Psoas muscle (tissue), 8 donors: ENCODE data around the gene AUTS2. TPM values are rescaled to one million over a fixed set of nuclear protein-coding genes. Genes with fewer than 3 reads are reported as not detected.

Experiments
- ATAC-seq, 4 donors: fragments of 200-7000 bp; cut with Tn5 transposase; one replicate each; pipeline ENCODE4 v1.9.1; 2020; ENCODE audit warnings: moderate library complexity in 3 of 4, mild to moderate bottlenecking in 2 of 4
- DNase-seq, 2 donors: peaks; one replicate each; pipeline ENCODE4 v3.0.0-alpha.2; 2020
- H3K27ac ChIP-seq: fragments of 200-600 bp; one replicate; pipeline ENCODE4 v1.8.0; 2022
- H3K27me3 ChIP-seq, 3 donors: fragments of 200-600 bp in 1 of 3; one replicate each; pipeline versions ENCODE4 v1.6.1 to v1.8.0; 2013 to 2022; ENCODE audit warnings: low read length in 2 of 3, mild to moderate bottlenecking in 2 of 3, moderate library complexity in 1 of 3; ENCODE audit not compliant: insufficient read depth in 3 of 3
- H3K36me3 ChIP-seq, 2 donors: fragments of 200-600 bp in 1 of 2; one replicate each; pipeline versions ENCODE4 v1.6.1 to v1.8.0; 2013 to 2022; ENCODE audit warnings: low read depth in 1 of 2, mild to moderate bottlenecking in 1 of 2, moderate library complexity in 1 of 2; ENCODE audit not compliant: insufficient read depth in 1 of 2
- H3K4me1 ChIP-seq: fragments of 200-600 bp; one replicate; pipeline ENCODE4 v1.8.0; 2022
- H3K4me3 ChIP-seq: fragments of 200-600 bp; one replicate; pipeline ENCODE4 v1.8.0; 2022; ENCODE audit warnings: mild to moderate bottlenecking
- H3K9me3 ChIP-seq: fragments of 200-600 bp; one replicate; pipeline ENCODE4 v1.8.0; 2022
- WGBS, 3 donors: extraction: QIAGEN DNeasy Blood & Tissue Kit; methylation state at CpG; one replicate each; pipeline versions ENCODE4 v1.1.6 to v1.1.7; 2013; 5-methylcytosine and 5-hydroxymethylcytosine counted together
- intact Hi-C, 2 donors: fragments of 100-400 bp; cut with DNase I; formaldehyde crosslinking; loops; one replicate each; pipeline versions ENCODE4 v1.11.0 to v1.14.2; 2022
- polyA plus RNA-seq, 3 donors: library from polyadenylated mRNA; stranded (reverse); fragments of 200-250 nt; gene quantifications; one replicate each; pipeline ENCODE4 v1.2.3, GENCODE V29; 2013
- total RNA-seq, 4 donors: library from RNA; stranded (reverse); fragmentation: NEBNext Ultra II Directional in 2 of 4; extraction: Animal tissue kit (Norgen Biotek cat#: 25700) in 2 of 4; gene quantifications; one replicate each; pipeline versions ENCODE4 v1.2.1 to v1.2.4, GENCODE V29; 2021 to 2023
- TF ChIP-seq, protein P1 (sequence below): fragments of 200-600 bp; IDR thresholded peaks from one replicate; pipeline ENCODE4 v1.8.0; 2022; ENCODE audit warnings: antibody characterized with exemption
- donor health status: healthy with polysubstance abuse.
- donor health status: DM: no; HTN: no; CAD: no; lungs with moderate emphysema.
- donor health status: Bipolar disorder and iron deficiency.
- donor health status: healthy.
- donor health status: DM: yes; HTN: yes; CAD: no.
- donor health status: DM: no; HTN: no; CAD: no.
- donor health status: DM: no; HTN: no; CAD: no.
- donor health status: DM: yes; HTN: yes; CAD: no.

The AUTS2 gene
- total and polyA plus RNA-seq, 7 donors, result 5.0 to 33.5 (median 14.3) TPM

DNA sequence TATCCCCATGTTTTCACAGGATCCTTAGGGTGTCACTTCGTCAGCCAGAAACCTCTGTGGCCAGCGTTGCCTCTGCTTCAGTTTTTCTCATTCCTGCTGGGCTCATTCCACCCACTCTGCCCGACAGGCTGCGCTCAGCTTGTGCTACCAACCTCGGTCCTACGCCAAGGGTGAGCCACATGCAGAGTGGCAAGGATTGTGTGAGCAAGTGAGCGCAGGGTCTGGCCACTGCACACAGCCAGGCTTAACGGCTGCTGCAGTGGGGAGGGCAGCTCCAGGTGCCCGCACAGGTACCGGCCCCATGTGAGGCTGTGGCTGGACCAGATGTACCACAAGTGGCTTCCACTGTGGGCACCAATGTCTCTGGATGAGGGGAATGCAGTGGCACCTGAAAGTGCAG lies 329.2 kb downstream of the AUTS2 start:
- intact Hi-C loops, result no loop called here
- DNase-seq, result no peak
- no peak for ATAC-seq

DNA sequence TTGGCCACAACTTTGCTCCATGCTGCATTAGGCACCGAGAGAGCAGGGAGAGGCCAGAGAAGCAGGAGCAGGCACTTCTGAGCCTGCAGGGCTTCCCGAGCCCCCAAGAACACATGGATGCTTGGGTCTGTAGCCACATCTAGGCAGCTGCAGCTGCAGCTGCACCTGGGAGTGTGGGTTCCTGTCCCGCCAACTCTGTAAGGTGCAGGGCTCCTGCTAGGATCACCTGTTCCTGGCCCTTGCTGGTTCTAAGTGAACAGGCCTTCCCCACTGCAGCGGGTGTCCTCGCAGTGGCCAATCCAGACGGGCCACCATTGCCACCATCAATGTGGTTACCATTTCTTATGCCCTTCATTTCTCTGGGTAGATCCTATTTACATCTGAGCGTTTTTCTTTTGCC lies 330.3 kb downstream of the AUTS2 start:
- intact Hi-C loops, result no loop called here
- DNase-seq (no peak), ATAC-seq (no peak)
- no peaks in the 10 kb centered on the region for H3K36me3 ChIP-seq
- WGBS, 3 donors, result 94 to 95% (median 95%) methylated on average over 7 of the region's 7 CpGs
- no peaks in the 10 kb centered on the region for H3K9me3 ChIP-seq
- no peak overlapping the region for H3K27ac ChIP-seq
- no peaks in the 10 kb centered on the region for H3K27me3 ChIP-seq
- no peak overlapping the region for H3K4me3 ChIP-seq
- H3K4me1 ChIP-seq, result no peaks in the 10 kb centered on the region
- TF ChIP-seq, protein P1, sequence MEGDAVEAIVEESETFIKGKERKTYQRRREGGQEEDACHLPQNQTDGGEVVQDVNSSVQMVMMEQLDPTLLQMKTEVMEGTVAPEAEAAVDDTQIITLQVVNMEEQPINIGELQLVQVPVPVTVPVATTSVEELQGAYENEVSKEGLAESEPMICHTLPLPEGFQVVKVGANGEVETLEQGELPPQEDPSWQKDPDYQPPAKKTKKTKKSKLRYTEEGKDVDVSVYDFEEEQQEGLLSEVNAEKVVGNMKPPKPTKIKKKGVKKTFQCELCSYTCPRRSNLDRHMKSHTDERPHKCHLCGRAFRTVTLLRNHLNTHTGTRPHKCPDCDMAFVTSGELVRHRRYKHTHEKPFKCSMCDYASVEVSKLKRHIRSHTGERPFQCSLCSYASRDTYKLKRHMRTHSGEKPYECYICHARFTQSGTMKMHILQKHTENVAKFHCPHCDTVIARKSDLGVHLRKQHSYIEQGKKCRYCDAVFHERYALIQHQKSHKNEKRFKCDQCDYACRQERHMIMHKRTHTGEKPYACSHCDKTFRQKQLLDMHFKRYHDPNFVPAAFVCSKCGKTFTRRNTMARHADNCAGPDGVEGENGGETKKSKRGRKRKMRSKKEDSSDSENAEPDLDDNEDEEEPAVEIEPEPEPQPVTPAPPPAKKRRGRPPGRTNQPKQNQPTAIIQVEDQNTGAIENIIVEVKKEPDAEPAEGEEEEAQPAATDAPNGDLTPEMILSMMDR, result no peak

More for the DNA sequence above, 329.2 kb downstream of the AUTS2 start:
- TF ChIP-seq, protein P1, result no peak
- Histone ChIP-seq H3K27ac (no peak overlapping the region), H3K9me3 (no peaks in the 10 kb centered on the region), H3K4me3 (no peak overlapping the region), H3K36me3 (no peaks in the 10 kb centered on the region), H3K27me3 (no peaks in the 10 kb centered on the region), H3K4me1 (no peaks in the 10 kb centered on the region)
- 92 to 98% (median 96%) methylated on average over 10 of the region's 10 CpGs for WGBS, 3 donors

DNA sequence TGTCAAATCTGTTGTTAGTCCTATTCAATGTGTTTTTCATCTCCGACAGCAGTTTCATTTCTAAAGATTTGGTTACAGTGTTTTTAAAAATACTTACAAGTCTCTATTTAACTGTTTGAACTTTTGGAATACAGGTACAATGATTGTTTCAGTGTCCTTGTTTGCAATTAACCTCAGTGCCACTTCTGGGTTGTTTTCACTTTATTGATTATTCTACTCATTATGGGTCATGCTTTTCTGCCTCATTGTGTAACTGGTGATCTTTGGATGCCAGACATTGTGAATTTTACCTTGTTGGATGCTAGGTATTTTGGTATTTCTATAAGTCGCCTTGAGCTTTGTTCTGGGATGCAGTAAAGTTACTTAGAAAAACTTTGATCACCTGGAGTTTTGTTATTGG lies 331.3 kb downstream of the AUTS2 start:
- intact Hi-C loops, result no loop called here
- Histone ChIP-seq H3K4me3 (no peak overlapping the region), H3K27ac (no peak overlapping the region), H3K27me3 (no peaks in the 10 kb centered on the region), H3K36me3 (no peaks in the 10 kb centered on the region), H3K9me3 (no peaks in the 10 kb centered on the region), H3K4me1 (no peaks in the 10 kb centered on the region)
- WGBS, 3 donors, result 88 to 93% (median 89%) methylated on average over 2 of the region's 2 CpGs
- DNase-seq, result no peak
- no peak for ATAC-seq
- TF ChIP-seq, protein P1, result no peak

DNA sequence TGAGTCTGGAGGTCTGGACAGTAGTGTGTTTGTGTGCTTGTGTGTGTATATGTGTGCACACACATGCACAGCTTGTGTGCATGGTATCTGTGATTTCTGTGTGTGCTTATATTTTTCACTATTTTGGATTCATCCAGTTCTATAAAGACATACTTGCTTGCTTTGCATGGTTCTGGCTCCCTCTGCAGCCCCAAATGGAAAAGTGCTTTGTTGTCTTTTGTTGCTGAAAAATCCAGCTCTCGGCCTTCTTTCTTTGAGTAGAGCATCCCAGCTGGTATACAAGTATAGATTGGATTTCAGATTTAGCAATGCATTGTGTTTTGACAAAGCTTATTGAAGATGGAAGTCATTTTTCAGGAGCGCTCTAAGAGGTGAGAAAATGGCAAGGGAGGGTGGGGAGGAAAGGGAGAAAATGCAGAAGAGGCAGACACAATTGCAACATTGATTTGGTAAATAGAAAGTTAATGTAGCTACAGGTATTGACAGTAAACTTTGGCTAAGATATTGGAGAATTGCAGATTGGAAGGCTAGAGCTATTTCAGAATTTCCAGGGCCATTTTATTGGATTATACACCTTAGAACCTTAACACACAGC lies 333.9 kb downstream of the AUTS2 start:
- TF ChIP-seq, protein P1, result peak; percentile 53
- Histone ChIP-seq H3K9me3 (no peaks in the 10 kb centered on the region), H3K27ac (no peak overlapping the region), H3K4me3 (no peak overlapping the region), H3K4me1 (no peaks in the 10 kb centered on the region), H3K27me3 (no peaks in the 10 kb centered on the region), H3K36me3 (no peaks in the 10 kb centered on the region)
- 74 to 81% (median 76%) methylated on average over 2 of the region's 2 CpGs for WGBS, 3 donors
- no peak for DNase-seq
- no peak for ATAC-seq
- intact Hi-C loops, result no loop called here
